DOHH2 (cell line): ENCODE data around the gene CDC25C.

ENCODE experiments used
- EZH2phosphoT487 ChIP-seq: fragments of 200-600 bp; sonication (generic); IDR thresholded peaks from 2 replicates; pipeline ENCODE4 v1.6.1; 2017; ENCODE audit warnings: borderline replicate concordance, mild to moderate bottlenecking, antibody characterized with exemption, low read length, moderate library complexity, mixed read lengths
- TF ChIP-seq, protein P1 (sequence below): fragments of 200-600 bp; sonication (generic); IDR thresholded peaks from one replicate; pipeline ENCODE4 v1.5.1; 2014; ENCODE audit warnings: antibody characterized with exemption, mild to moderate bottlenecking, low read depth, low read length; ENCODE audit not compliant: poor library complexity, severe bottlenecking

DNA sequence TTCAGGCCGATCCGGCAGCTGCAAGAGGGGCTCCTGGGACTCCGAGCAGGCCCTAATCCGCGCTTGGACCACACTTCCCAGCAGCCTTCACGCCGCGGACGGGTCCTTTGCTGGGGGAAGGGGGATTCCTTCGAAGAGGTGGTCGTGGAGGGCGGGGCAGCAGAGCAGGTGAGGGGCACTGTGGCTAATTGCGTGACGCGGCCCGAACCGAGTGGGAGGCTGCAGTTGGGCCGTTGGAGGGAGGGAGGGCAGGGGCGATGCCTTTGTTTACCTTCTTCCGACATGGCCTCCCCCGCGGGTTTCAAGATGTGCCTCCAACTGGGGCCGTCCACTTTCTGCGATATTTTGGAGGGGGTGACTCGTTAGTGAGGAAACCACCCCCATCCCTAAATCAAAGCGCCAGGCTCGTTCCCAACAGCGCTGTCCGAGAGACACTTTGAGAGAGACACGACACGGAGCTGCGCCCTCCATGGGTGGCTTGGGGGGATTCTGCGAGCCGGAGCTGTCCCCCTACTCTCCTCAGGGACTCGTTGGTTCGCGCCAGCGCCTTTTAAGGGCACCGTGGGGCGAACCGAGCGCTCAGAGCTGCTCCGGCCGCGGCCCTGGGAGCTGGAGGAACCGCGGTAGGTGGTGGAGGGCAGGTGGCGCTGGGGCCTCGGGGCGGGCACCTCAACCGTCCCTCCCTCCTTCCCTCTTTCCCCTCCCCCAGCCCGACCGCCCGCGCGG, 6.2 kb upstream of the CDC25C start, which contains the start of gene FAM53C:
- TF ChIP-seq, protein P1, sequence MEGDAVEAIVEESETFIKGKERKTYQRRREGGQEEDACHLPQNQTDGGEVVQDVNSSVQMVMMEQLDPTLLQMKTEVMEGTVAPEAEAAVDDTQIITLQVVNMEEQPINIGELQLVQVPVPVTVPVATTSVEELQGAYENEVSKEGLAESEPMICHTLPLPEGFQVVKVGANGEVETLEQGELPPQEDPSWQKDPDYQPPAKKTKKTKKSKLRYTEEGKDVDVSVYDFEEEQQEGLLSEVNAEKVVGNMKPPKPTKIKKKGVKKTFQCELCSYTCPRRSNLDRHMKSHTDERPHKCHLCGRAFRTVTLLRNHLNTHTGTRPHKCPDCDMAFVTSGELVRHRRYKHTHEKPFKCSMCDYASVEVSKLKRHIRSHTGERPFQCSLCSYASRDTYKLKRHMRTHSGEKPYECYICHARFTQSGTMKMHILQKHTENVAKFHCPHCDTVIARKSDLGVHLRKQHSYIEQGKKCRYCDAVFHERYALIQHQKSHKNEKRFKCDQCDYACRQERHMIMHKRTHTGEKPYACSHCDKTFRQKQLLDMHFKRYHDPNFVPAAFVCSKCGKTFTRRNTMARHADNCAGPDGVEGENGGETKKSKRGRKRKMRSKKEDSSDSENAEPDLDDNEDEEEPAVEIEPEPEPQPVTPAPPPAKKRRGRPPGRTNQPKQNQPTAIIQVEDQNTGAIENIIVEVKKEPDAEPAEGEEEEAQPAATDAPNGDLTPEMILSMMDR: peak; percentile 14
- TF ChIP-seq EZH2phosphoT487: no peak
